Sigmoid colon (tissue), 7 donors: ENCODE measurements around the gene TSPAN32. TPM values are rescaled to one million over a fixed set of nuclear protein-coding genes. Genes with fewer than 3 reads are reported as not detected.

Experiments
- DNase-seq: peaks from one replicate; pipeline ENCODE4 v3.0.0-alpha.2; 2019
- H3K27ac ChIP-seq, 4 donors: fragments of 200-600 bp; sonication (generic); one replicate each; pipeline ENCODE4 v1.5.1; 2016 to 2019; ENCODE audit warnings: mild to moderate bottlenecking in 1 of 4
- H3K27me3 ChIP-seq, 3 donors: fragments of 200-600 bp; sonication (generic); one replicate each; pipeline ENCODE4 v1.5.1; 2019; ENCODE audit warnings: mild to moderate bottlenecking in 1 of 3
- H3K36me3 ChIP-seq, 4 donors: fragments of 200-600 bp; sonication (generic); one replicate each; pipeline ENCODE4 v1.5.1; 2016 to 2019
- H3K4me1 ChIP-seq, 4 donors: fragments of 200-600 bp; sonication (generic); one replicate each; pipeline ENCODE4 v1.5.1; 2017 to 2019
- H3K4me3 ChIP-seq, 4 donors: fragments of 200-600 bp; sonication (generic); one replicate each; pipeline ENCODE4 v1.5.1; 2017 to 2019; ENCODE audit warnings: mild to moderate bottlenecking in 2 of 4, moderate library complexity in 1 of 4
- H3K9me3 ChIP-seq, 4 donors: fragments of 200-600 bp in 3 of 4; sonication (generic) in 3 of 4; one replicate each; pipeline versions ENCODE4 v1.5.1 to v1.6.1; 2013 to 2019
- CTCF ChIP-seq, 4 experiments: fragments of 450-650 bp in 3 of 4; fragments of 200-600 bp in 1 of 4; IDR thresholded peaks; one replicate each; pipeline ENCODE4 v1.5.1; 2016 to 2019; ENCODE audit warnings: antibody characterized with exemption in 4 of 4, mild to moderate bottlenecking in 3 of 4, moderate library complexity in 2 of 4
- EP300 ChIP-seq, 4 donors: sonication (generic); formaldehyde crosslinking; IDR thresholded peaks; one replicate each; pipeline ENCODE4 v1.6.1; 2017; ENCODE audit warnings: antibody characterized with exemption in 4 of 4
- POLR2A ChIP-seq, 2 donors: fragments of 450-650 bp; IDR thresholded peaks; one replicate each; pipeline ENCODE4 v1.6.1; 2016; ENCODE audit warnings: antibody characterized with exemption in 2 of 2, mild to moderate bottlenecking in 2 of 2, moderate library complexity in 2 of 2
- POLR2AphosphoS5 ChIP-seq, 4 donors: sonication (generic); formaldehyde crosslinking; IDR thresholded peaks; one replicate each; pipeline ENCODE4 v1.6.1; 2017; ENCODE audit warnings: antibody characterized with exemption in 4 of 4
- WGBS, 2 donors: extraction: QIAGEN DNeasy Blood & Tissue Kit; methylation state at CpG; one replicate each; pipeline ENCODE4 v1.1.7; 2013; 5-methylcytosine and 5-hydroxymethylcytosine counted together
- intact Hi-C: fragments of 100-400 bp; cut with DNase I; formaldehyde crosslinking; loops from one replicate; pipeline ENCODE4 v1.15.1; 2023
- polyA plus RNA-seq, 3 donors: library from polyadenylated mRNA; stranded (reverse); fragments of 200-250 nt; gene quantifications; one replicate each; pipeline ENCODE4 v1.2.3, GENCODE V29; 2013
- total RNA-seq, 4 donors: library from RNA; depleted of rRNA; stranded (reverse); fragments of >200 nt; gene quantifications; one replicate each; pipeline ENCODE4 v1.1.0, GENCODE V29; 2016
- donor health status: healthy with polysubstance abuse.
- donor health status: Bipolar disorder and iron deficiency.
- donor health status: healthy.

Gene TSPAN32
- total and polyA plus RNA-seq, 7 donors, result 0.81 to 5.3 (median 1.1) TPM; not detected in 2

- H3K9me3 ChIP-seq, result peaks cover 0 to 3% (median 0%) of the 10 kb centered on the region in 4 donors
Measured at GRCh38 chr11:2319791-2320472, 18.1 kb downstream of the TSPAN32 start.

GRCh38 chr11:2320568-2321310 is 18.9 kb downstream of the TSPAN32 start:
- no peaks in the 10 kb centered on the region for H3K36me3 ChIP-seq
- TF ChIP-seq EP300 (IDR thresholded peaks at IDR 0.05), result no peak
- TF ChIP-seq POLR2A (IDR thresholded peaks at IDR 0.05), result no peak
- no peak overlapping the region for H3K4me3 ChIP-seq
- peaks cover 0 to 7% (median under 1%) of the 10 kb centered on the region in 4 donors for H3K4me1 ChIP-seq
- no peak for DNase-seq
- intact Hi-C loops, result no loop called here
- H3K9me3 ChIP-seq, result peaks cover 0 to 3% (median 0%) of the 10 kb centered on the region in 4 donors
- H3K27ac ChIP-seq, result no peak overlapping the region
- no peaks in the 10 kb centered on the region for H3K27me3 ChIP-seq
- WGBS, 2 donors, result 84 to 87% methylated on average over 23 of the region's 23 CpGs

More at GRCh38 chr11:2319791-2320472, 18.1 kb downstream of the TSPAN32 start:
- H3K4me1 ChIP-seq, result peaks cover 0 to 12% (median 6%) of the 10 kb centered on the region in 4 donors
- H3K4me3 ChIP-seq, result no peak overlapping the region
- H3K27me3 ChIP-seq, result no peaks in the 10 kb centered on the region
- H3K27ac ChIP-seq, result no peak overlapping the region
- TF ChIP-seq POLR2AphosphoS5 (IDR thresholded peaks at IDR 0.05) (peak in 1 of 4 donors; percentile 10), EP300 (IDR thresholded peaks at IDR 0.05) (no peak), CTCF (IDR thresholded peaks at IDR 0.05) (no peak)
- intact Hi-C loops, result no loop called here
- DNase-seq, result peak; percentile 36
- H3K36me3 ChIP-seq, result no peaks in the 10 kb centered on the region
- 70 to 78% methylated on average over 10 of the region's 10 CpGs for WGBS, 2 donors

DNA sequence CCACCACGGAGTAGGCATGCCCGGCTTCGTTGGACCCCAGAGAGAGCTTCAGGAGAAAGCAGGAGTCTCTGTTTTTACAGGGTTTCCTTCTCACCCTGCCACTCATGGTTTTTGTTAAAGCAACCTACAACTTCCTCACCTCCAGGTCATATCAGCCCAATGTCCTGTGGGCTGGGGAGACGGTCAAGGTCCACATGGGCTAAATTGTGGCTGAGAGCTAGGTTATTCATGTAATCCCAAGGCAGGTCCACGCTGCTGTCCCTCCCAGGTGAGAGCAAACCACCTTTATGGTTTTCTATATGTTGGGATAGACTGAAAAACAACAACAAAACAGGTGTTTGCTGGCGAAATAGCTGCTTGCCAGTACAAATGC is 19.5 kb downstream of the TSPAN32 start:
- no peaks in the 10 kb centered on the region for H3K36me3 ChIP-seq
- H3K27ac ChIP-seq, result no peak overlapping the region
- no peak overlapping the region for H3K4me3 ChIP-seq
- WGBS, 2 donors, result 67 to 76% methylated on average over 6 of the region's 6 CpGs
- no peak for TF ChIP-seq POLR2A (IDR thresholded peaks at IDR 0.05)
- no peak for TF ChIP-seq POLR2AphosphoS5 (IDR thresholded peaks at IDR 0.05)
- TF ChIP-seq EP300 (IDR thresholded peaks at IDR 0.05), result no peak
- no peak for TF ChIP-seq CTCF (IDR thresholded peaks at IDR 0.05)
- no peaks in the 10 kb centered on the region for H3K27me3 ChIP-seq
- intact Hi-C loops, result no loop called here
- no peak for DNase-seq
- peaks cover 0 to 3% (median 0%) of the 10 kb centered on the region in 4 donors for H3K9me3 ChIP-seq
- peaks cover 0 to 5% (median 0%) of the 10 kb centered on the region in 4 donors for H3K4me1 ChIP-seq

GRCh38 chr11:2325123-2325522 is 23.3 kb downstream of the TSPAN32 start:
- DNase-seq, result no peak
- intact Hi-C loops, result no loop called here
- H3K27me3 ChIP-seq, result no peaks in the 10 kb centered on the region
- H3K36me3 ChIP-seq, result no peaks in the 10 kb centered on the region
- H3K4me3 ChIP-seq, result no peak overlapping the region
- WGBS, 2 donors, result 87 to 92% methylated on average over 4 of the region's 4 CpGs
- peaks cover 0 to 5% (median 0%) of the 10 kb centered on the region in 4 donors for H3K4me1 ChIP-seq
- TF ChIP-seq POLR2AphosphoS5 (IDR thresholded peaks at IDR 0.05) (no peak), CTCF (IDR thresholded peaks at IDR 0.05) (no peak), POLR2A (IDR thresholded peaks at IDR 0.05) (no peak), EP300 (IDR thresholded peaks at IDR 0.05) (no peak)
- H3K27ac ChIP-seq, result no peak overlapping the region
- no peaks in the 10 kb centered on the region for H3K9me3 ChIP-seq

DNA sequence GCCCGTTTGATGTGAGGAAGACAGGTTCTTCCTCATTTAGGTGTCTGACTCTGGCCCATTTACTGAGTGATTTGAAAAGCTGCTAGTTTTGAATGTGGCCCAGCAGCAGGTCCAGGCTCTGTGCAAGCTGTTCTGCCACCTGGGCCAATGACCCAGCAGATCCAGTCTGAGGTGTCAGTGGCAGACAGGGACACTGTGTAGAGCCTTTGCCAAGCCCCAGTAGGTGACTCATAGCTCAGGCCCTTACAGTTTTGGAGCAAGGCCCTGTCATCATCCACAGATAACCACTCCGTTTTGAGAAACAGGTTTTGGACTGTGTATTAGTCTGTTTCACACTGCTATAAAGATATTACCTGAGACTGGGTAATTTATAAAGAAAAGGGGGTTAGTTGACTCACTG is 23.9 kb downstream of the TSPAN32 start:
- H3K4me1 ChIP-seq, result peaks cover 0 to 5% (median 0%) of the 10 kb centered on the region in 4 donors
- H3K27ac ChIP-seq, result no peak overlapping the region
- H3K4me3 ChIP-seq, result no peak overlapping the region
- H3K36me3 ChIP-seq, result no peaks in the 10 kb centered on the region
- intact Hi-C loops, result no loop called here
- no peaks in the 10 kb centered on the region for H3K9me3 ChIP-seq
- no peak for DNase-seq
- no peaks in the 10 kb centered on the region for H3K27me3 ChIP-seq
- WGBS, 2 donors, result 60 to 74% methylated on average over 2 of the region's 2 CpGs
- no peak for TF ChIP-seq POLR2A (IDR thresholded peaks at IDR 0.05)
- no peak for TF ChIP-seq EP300 (IDR thresholded peaks at IDR 0.05)
- TF ChIP-seq POLR2AphosphoS5 (IDR thresholded peaks at IDR 0.05), result no peak
- no peak for TF ChIP-seq CTCF (IDR thresholded peaks at IDR 0.05)
